Activated T-cell treated with anti-CD3 and anti-CD28 coated beads for 4 hours (primary cell): ENCODE data around the gene LIM2.
A peak's percentile ranks its signal among the peaks of the same experiment; 100 is the strongest.

Experiments used
- DNase-seq: peaks from one replicate; pipeline ENCODE4 v3.0.0-alpha.2; 2020

LIM2 gene

GRCh38 chr19:51338563-51339312 is 49.0 kb downstream of the LIM2 start:
- peak; percentile 82 for DNase-seq

- no peak for DNase-seq
Measured at GRCh38 chr19:51337861-51338562, 49.8 kb downstream of the LIM2 start.

- no peak for DNase-seq
Measured at GRCh38 chr19:51337141-51337860, 50.5 kb downstream of the LIM2 start.

- DNase-seq: no peak
Measured at GRCh38 chr19:51333836-51334460, 53.8 kb downstream of the LIM2 start.

- no peak for DNase-seq
Measured at GRCh38 chr19:51331716-51332115, 56.1 kb downstream of the LIM2 start.

- DNase-seq: no peak
Measured at GRCh38 chr19:51331193-51331592, 56.6 kb downstream of the LIM2 start.

GRCh38 chr19:51330366-51330765 is 57.4 kb downstream of the LIM2 start:
- DNase-seq: no peak
